Glomerular visceral epithelial cell (primary cell): ENCODE data around the gene NFAT5.

Experiments
- DNase-seq: peaks from one replicate; pipeline ENCODE4 v3.0.0-alpha.2; 2016; ENCODE audit errors: extremely low spot score

Gene NFAT5

DNA sequence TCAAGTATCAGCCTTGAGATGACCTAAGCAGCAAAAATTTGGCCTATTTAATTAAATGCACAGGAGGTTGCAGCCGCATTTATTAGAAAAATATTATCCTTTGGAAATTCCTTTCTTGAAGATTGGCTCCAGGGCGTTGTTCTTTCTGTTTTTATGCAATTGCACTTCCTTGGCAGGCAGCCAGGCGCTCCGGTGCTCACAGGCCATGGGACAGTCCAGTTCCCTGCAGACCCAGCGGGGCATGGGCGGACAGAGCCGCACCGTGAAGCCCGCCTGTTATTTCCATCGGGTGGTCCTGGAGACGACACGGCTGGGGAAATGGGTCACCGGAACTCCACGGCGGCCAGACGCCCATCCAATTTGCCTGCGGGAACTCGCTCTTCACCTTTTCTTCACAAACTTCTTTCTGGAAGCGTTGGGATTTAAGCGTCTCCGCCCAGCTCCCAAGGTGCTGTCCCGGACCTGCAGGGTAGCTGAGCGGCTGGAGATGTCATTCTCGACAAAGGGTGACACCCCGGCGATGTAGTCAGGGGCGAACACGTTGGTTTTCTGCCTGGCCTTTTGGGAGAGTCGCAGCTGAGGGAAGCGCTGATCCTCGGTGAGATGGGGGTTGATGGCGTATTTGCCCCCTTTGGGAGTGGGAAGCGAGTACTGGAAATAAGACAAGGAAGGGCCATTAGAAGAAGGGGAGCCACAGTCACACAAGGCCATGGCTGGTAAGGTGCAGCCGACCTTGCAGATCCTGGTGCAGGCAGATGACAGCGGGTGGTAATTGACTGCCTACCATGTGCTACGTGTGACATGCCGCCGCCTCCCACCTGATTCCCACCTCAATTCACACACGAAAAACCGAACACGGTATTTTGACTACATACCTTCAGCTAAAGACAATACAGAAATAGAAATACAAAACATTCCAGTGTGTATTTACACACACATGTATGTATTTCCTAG is 176.5 kb downstream of the NFAT5 start:
- peak; percentile 50 for DNase-seq

- no peak for DNase-seq
Measured at GRCh38 chr16:69744363-69745231, 178.8 kb downstream of the NFAT5 start.

- no peak for DNase-seq
Measured at GRCh38 chr16:69745232-69745612, 179.5 kb downstream of the NFAT5 start.

DNA sequence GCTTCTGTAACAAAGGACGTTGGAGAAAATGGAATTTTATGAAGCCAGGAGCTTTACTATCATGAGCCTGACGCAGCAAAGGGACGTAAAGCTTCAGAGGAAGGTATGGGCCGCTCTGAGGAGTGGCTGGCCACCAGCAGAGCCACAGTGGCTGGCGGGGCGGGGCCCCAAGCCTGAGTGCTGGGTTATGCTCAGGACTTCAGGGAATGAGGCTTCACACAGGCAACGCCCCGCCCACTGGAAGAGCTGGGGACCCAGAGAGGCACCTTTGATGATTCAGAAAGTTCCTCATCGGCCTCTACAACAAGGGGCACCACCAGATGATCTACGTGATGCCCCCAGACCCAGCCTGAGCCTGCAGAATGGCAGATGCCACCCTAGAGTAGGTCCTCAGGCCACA is 180.2 kb downstream of the NFAT5 start:
- DNase-seq: no peak

DNA sequence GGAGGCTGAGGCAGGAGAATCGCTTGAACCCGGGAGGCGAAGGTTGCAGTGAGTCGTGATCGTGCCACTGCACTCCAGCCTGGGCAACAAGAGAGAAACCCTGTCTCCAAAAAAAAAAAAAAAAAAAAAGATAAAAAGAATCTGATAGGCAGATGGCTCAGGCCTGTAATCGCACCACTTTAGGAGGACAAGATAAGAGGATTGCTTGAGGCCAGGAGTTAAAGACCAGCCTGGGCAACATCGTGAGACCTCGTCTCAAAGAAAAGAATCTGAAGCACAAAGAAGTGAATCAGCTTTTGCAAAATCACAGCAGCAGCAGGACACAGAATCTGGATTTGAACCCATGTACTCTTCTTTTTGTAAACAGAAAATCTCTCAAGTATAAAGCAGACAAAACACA is 181.3 kb downstream of the NFAT5 start:
- no peak for DNase-seq

GRCh38 chr16:69748694-69749345 is 183.1 kb downstream of the NFAT5 start:
- DNase-seq: no peak

DNA sequence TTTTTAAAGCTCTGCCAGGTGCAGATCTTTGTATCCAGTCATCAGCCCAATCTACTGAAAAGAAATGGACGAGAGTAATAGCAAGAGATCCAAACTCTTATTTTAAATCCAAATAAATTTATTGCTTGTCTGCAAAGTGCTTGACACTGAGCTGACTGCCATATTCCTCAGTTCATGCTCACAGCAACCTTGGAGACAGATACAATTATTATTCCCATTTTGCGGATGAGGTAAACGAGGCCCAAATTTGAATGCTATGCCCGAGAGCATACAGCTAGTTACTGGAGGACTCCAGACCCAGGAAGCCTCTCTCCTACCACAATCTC is 188.3 kb downstream of the NFAT5 start:
- no peak for DNase-seq
